Gastrocnemius medialis (tissue), 4 donors: ENCODE measurements around the gene SUSD1.

Experiments used
- CTCF ChIP-seq, 5 experiments: fragments of 450-650 bp in 3 of 5; fragments of 200-600 bp in 2 of 5; sonication (generic) in 2 of 5; IDR thresholded peaks in 4 of 5; conservative IDR thresholded peaks in 1 of 5; 1 replicate in 4 of 5; 2 replicates in 1 of 5; pipeline ENCODE4 v1.5.1; 2016 to 2019; ENCODE audit warnings: antibody characterized with exemption in 5 of 5, mild to moderate bottlenecking in 3 of 5, moderate library complexity in 3 of 5
- POLR2A ChIP-seq, 2 donors: fragments of 450-650 bp; IDR thresholded peaks; one replicate each; pipeline ENCODE4 v1.6.1; 2017; ENCODE audit warnings: antibody characterized with exemption in 2 of 2, mild to moderate bottlenecking in 2 of 2, moderate library complexity in 2 of 2

- TF ChIP-seq CTCF (IDR thresholded peaks at IDR 0.05 in 4 of 5, conservative IDR thresholded peaks at IDR 0.05 in 1 of 5) (no peak), POLR2A (IDR thresholded peaks at IDR 0.05) (no peak)
These were observed 23.5 kb upstream of the SUSD1 start for GRCh38 chr9:112198646-112199045.
